Cardiac muscle cell (in vitro differentiated cells and primary cell): Measurements from ENCODE around the gene CLCA1. TPM values are rescaled to one million over a fixed set of nuclear protein-coding genes. Genes with fewer than 3 reads are reported as not detected.

ENCODE experiments used
- DNase-seq, 2 donors: peaks; one replicate each; pipeline versions ENCODE4 v3.0.0 to v3.0.0-alpha.2; 2010 to 2017; ENCODE audit warnings: low read depth in 1 of 2, low spot score in 1 of 2
- H3K27ac ChIP-seq: fragments of 200-600 bp; sonication (generic); 2 replicates; pipeline ENCODE4 v1.5.1; 2016
- H3K27me3 ChIP-seq: fragments of 200-600 bp; sonication (generic); 2 replicates; pipeline ENCODE4 v1.6.0; 2016; ENCODE audit warnings: control low read depth
- H3K36me3 ChIP-seq: fragments of 200-600 bp; sonication (generic); 2 replicates; pipeline ENCODE4 v1.5.1; 2016; ENCODE audit warnings: control low read depth
- H3K4me1 ChIP-seq: fragments of 200-600 bp; sonication (generic); 2 replicates; pipeline ENCODE4 v1.8.1; 2017; ENCODE audit warnings: low read depth, mild to moderate bottlenecking, mixed run types
- H3K4me3 ChIP-seq: fragments of 200-600 bp; sonication (generic); 2 replicates; pipeline ENCODE4 v1.5.1; 2016; ENCODE audit warnings: mild to moderate bottlenecking
- H3K9me3 ChIP-seq: fragments of 200-600 bp; sonication (generic); 2 replicates; pipeline ENCODE4 v1.5.1; 2017; ENCODE audit warnings: low read depth, mild to moderate bottlenecking, control low read depth
- CTCF ChIP-seq: IDR thresholded peaks from 2 replicates; pipeline ENCODE4 v1.5.1; 2012; ENCODE audit warnings: low read depth, mild to moderate bottlenecking, low read length
- polyA plus RNA-seq: library from polyadenylated mRNA; unstranded; fragments of >200 nt; fragmentation: Nextera tagmentation; extraction: Ambion mirVana; gene quantifications from 2 replicates; pipeline ENCODE4 v1.2.1, GENCODE V29; 2016
- total RNA-seq: library from RNA; depleted of rRNA; stranded (reverse); fragments of >200 nt; gene quantifications from 2 replicates; pipeline ENCODE4 v1.2.3, GENCODE V29; 2016

Gene CLCA1
- total and polyA plus RNA-seq, 2 experiments from 2014 or later: not detected

DNA sequence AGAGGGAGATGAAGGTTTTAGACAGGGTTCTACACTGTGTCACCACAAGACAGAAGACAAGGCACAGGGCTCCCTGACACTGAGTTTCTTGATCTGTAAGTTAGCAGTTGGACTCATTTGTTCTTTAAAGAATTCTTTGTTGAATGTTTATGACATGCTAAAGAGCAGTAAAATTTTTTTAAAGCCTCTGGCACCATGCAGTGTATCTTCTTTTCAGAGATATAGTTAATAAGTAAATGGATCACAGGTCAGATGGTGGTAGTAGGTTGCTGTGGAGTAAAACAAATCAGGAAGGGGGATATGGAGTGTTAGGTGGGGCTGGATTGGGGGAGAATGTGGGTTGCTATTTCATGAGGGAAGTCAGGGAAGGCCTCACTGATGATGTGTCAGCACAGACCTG, 80.1 kb downstream of the CLCA1 start:
- TF ChIP-seq CTCF: no peak

More for the DNA sequence above, 80.1 kb downstream of the CLCA1 start:
- no peak overlapping the region for H3K4me3 ChIP-seq
- no peaks in the 10 kb centered on the region for H3K36me3 ChIP-seq
- no peaks in the 10 kb centered on the region for H3K27me3 ChIP-seq
- H3K9me3 ChIP-seq: no peaks in the 10 kb centered on the region
- no peak for DNase-seq
- no peak overlapping the region for H3K27ac ChIP-seq
- H3K4me1 ChIP-seq: no peaks in the 10 kb centered on the region

Other genes with a start within 250 kb of the CLCA1 start
- gene ODF2L, start 72.6 kb upstream of the CLCA1 start, total RNA-seq: 21.1 and 29.6 TPM in 2 replicates
- gene ODF2L, start 72.6 kb upstream of the CLCA1 start, polyA plus RNA-seq: 36.6 and 39.2 TPM in 2 replicates
- gene CLCA2, start 44.8 kb upstream of the CLCA1 start, total RNA-seq: not detected in 2 replicates
- gene CLCA2, start 44.8 kb upstream of the CLCA1 start, polyA plus RNA-seq: not detected in 2 replicates
- not detected in 2 replicates for gene CLCA4, start 78.2 kb downstream of the CLCA1 start, total RNA-seq
- not detected in 2 replicates for gene CLCA4, start 78.2 kb downstream of the CLCA1 start, polyA plus RNA-seq
- gene SH3GLB1, start 235.6 kb downstream of the CLCA1 start, total RNA-seq: 35.7 and 41.5 TPM in 2 replicates
- gene SH3GLB1, start 235.6 kb downstream of the CLCA1 start, polyA plus RNA-seq: 57.4 and 62.6 TPM in 2 replicates